ENCODE measurements around the gene KCNV2. TPM values are rescaled to one million over a fixed set of nuclear protein-coding genes. Genes with fewer than 3 reads are reported as not detected.

Gene KCNV2
- total RNA-seq, 1 donor from 2014 or later = not detected

- TF ChIP-seq CTCF (IDR thresholded peaks at IDR 0.05) = no peak
- ChIA-PET POLR2A (no interaction called here), CTCF (no interaction called here)
- DNase-seq (no peak), ATAC-seq (ENCODE audit: low read depth) (no peak)
- Mint-ChIP-seq H3K4me3 (no peak overlapping the region), H3K36me3 (ENCODE audit: low read depth) (peaks cover 8% of the 10 kb centered on the region), H3K9me3 (no peaks in the 10 kb centered on the region), H3K4me1 (no peaks in the 10 kb centered on the region), H3K27me3 (no peaks in the 10 kb centered on the region), H3K27ac (no peak overlapping the region)
- intact Hi-C loops (cut with micrococcal nuclease) = no loop called here
These were observed 23.3 kb downstream of the KCNV2 start for GRCh38 chr9:2740616-2741015.

- Mint-ChIP-seq H3K36me3 (ENCODE audit: low read depth) (peaks cover 13% of the 10 kb centered on the region), H3K4me3 (no peak overlapping the region), H3K27ac (no peak overlapping the region), H3K27me3 (no peaks in the 10 kb centered on the region), H3K9me3 (no peaks in the 10 kb centered on the region), H3K4me1 (no peaks in the 10 kb centered on the region)
- intact Hi-C loops (cut with micrococcal nuclease) = no loop called here
- ATAC-seq (ENCODE audit: low read depth) (no peak), DNase-seq (no peak)
- no peak for TF ChIP-seq CTCF (IDR thresholded peaks at IDR 0.05)
- ChIA-PET POLR2A (no interaction called here), CTCF (no interaction called here)
These were observed 24.3 kb downstream of the KCNV2 start for GRCh38 chr9:2741441-2742158.

GRCh38 chr9:2742214-2742613 lies 24.9 kb downstream of the KCNV2 start:
- H3K9me3 Mint-ChIP-seq = no peaks in the 10 kb centered on the region
- no peaks in the 10 kb centered on the region for H3K27me3 Mint-ChIP-seq
- no peak for DNase-seq
- no peak overlapping the region for H3K4me3 Mint-ChIP-seq
- H3K4me1 Mint-ChIP-seq = no peaks in the 10 kb centered on the region
- no peak for TF ChIP-seq CTCF (IDR thresholded peaks at IDR 0.05)
- ChIA-PET CTCF (no interaction called here), POLR2A (no interaction called here)
- intact Hi-C loops (cut with micrococcal nuclease) = no loop called here
- H3K27ac Mint-ChIP-seq = no peak overlapping the region
- no peak for ATAC-seq (ENCODE audit: low read depth)
- H3K36me3 Mint-ChIP-seq (ENCODE audit: low read depth) = peaks cover 13% of the 10 kb centered on the region

- ATAC-seq (ENCODE audit: low read depth) = no peak
- H3K4me3 Mint-ChIP-seq = no peak overlapping the region
These were observed 26.7 kb downstream of the KCNV2 start for GRCh38 chr9:2743937-2744529.

More at GRCh38 chr9:2743937-2744529, 26.7 kb downstream of the KCNV2 start:
- ChIA-PET CTCF (no interaction called here), POLR2A (no interaction called here)
- intact Hi-C loops (cut with micrococcal nuclease) = no loop called here
- H3K27ac Mint-ChIP-seq = no peak overlapping the region
- no peak for DNase-seq
- TF ChIP-seq CTCF (IDR thresholded peaks at IDR 0.05) = no peak
- H3K27me3 Mint-ChIP-seq = no peaks in the 10 kb centered on the region
- no peaks in the 10 kb centered on the region for H3K4me1 Mint-ChIP-seq
- no peaks in the 10 kb centered on the region for H3K9me3 Mint-ChIP-seq
- peaks cover 15% of the 10 kb centered on the region for H3K36me3 Mint-ChIP-seq (ENCODE audit: low read depth)
